ENCODE results near the gene GMPR2.
"Not testable (repeated sequence)": the region's sequence is repeated elsewhere in the genome, so short reads cannot be mapped to it uniquely, and the experiment has no call there.

Gene GMPR2

DNA sequence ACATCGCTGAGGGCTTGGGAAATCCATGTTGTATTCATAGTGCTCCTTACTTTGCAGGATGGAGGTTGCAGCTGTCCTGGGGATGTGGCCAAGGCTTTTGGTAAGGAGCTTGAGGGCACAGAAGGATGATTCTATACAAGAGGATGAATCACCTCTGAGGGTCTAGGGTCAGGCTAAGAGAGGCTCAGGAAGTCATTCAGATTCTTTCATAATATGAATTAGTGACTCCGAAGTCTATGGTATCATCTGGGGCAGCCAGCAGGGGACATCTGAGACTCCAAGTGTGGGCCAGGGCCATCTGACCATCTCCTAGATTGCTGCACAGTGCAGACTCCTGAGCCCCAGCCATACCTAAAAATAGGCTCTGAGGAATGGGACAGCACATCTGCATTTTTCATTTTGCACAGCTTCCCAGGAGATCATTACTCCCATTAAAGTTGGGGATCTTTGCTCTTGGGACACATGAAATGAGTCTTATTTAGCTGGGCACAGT is 4.8 kb downstream of the GMPR2 start:
- no peak for DNase-seq (ENCODE audit: low spot score)
- in situ Hi-C loops (cut with MboI; ENCODE audit: low sequenced_read_pairs, unreplicated experiment) = no loop called here
- TF ChIP-seq, protein P1, sequence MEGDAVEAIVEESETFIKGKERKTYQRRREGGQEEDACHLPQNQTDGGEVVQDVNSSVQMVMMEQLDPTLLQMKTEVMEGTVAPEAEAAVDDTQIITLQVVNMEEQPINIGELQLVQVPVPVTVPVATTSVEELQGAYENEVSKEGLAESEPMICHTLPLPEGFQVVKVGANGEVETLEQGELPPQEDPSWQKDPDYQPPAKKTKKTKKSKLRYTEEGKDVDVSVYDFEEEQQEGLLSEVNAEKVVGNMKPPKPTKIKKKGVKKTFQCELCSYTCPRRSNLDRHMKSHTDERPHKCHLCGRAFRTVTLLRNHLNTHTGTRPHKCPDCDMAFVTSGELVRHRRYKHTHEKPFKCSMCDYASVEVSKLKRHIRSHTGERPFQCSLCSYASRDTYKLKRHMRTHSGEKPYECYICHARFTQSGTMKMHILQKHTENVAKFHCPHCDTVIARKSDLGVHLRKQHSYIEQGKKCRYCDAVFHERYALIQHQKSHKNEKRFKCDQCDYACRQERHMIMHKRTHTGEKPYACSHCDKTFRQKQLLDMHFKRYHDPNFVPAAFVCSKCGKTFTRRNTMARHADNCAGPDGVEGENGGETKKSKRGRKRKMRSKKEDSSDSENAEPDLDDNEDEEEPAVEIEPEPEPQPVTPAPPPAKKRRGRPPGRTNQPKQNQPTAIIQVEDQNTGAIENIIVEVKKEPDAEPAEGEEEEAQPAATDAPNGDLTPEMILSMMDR (IDR thresholded peaks at IDR 0.05; ENCODE audit: borderline replicate concordance, control extremely low read depth, extremely low read depth, insufficient read depth, missing control alignments) = no peak

DNA sequence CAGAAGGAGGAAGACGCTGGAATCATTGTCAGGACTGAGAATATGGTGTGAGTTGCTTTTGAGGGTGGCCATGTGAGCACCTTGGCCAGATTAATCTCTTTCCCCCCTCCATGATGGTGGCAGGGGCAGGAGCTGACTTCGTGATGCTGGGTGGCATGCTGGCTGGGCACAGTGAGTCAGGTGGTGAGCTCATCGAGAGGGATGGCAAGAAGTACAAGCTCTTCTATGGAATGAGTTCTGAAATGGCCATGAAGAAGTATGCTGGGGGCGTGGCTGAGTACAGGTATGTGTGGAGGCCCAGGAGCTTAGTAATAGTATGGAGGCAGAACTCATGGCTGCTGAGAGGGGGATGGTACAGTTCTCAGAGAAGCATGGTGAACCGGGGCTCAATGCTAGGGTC is 5.4 kb downstream of the GMPR2 start:
- TF ChIP-seq, protein P1 (IDR thresholded peaks at IDR 0.05; ENCODE audit: borderline replicate concordance, control extremely low read depth, extremely low read depth, insufficient read depth, missing control alignments) = no peak
- no peak for DNase-seq (ENCODE audit: low spot score)
- in situ Hi-C loops (cut with MboI; ENCODE audit: low sequenced_read_pairs, unreplicated experiment) = no loop called here

DNA sequence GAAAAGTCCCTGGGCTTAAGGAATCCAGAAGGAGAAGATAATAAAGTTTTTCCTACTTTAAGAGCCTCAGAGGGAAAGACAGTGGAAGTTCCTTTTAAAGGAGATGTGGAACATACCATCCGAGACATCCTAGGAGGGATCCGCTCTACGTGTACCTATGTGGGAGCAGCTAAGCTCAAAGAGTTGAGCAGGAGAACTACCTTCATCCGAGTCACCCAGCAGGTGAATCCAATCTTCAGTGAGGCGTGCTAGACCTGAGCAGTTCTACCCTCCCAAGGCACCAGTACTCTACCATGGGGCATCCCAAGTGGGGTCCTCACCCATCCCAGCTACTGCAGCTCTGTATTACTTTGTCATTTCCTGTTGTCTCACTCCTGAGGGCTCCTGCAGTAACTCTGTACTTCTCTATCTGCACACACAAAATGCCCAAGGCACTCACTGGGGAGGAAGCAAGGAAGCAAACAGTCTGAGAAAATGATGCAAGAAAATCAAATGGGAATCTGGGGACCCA is 5.9 kb downstream of the GMPR2 start:
- TF ChIP-seq, protein P1 (IDR thresholded peaks at IDR 0.05; ENCODE audit: borderline replicate concordance, control extremely low read depth, extremely low read depth, insufficient read depth, missing control alignments) = no peak
- in situ Hi-C loops (cut with MboI; ENCODE audit: low sequenced_read_pairs, unreplicated experiment) = no loop called here
- no peak for DNase-seq (ENCODE audit: low spot score)

DNA sequence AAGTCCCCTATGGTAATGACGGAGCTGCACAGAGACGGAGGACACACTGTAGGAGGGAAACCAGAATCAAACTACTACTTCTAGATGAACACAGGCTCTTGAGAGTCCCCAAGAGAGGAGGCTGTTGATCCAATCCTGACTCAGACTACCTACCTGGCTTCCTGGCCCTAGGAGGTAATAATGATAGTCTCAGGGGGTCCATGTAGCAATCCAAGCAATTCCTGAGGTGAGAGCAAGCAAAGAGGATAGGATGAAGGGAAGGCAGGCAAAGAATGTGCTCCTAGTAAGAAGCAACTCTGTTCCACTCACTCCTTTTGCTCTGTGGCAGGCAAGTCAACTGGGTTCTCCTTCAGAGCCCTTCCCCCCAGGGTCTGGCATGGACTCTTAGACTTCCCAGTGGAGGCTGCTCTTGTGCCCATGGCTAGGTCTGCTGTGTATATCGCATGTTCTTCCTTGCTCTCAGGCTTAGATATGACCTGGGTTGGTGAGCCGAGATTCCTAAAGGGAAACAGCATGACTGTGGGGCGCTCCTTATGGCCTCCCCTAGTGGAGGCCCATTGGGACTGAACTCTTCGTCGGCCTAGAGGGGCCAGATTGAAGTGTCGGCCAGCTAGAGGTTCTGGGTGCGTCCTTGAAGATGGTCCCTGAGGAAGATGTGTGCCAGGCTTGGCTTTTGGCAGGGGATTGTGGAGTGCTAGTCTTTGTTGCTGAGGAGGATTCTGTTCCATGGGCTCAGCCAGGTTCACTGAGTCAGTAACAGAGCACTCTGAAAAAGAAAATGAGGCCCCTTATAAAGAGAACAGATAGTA is 7.6 kb downstream of the GMPR2 start:
- TF ChIP-seq, protein P1 (IDR thresholded peaks at IDR 0.05; ENCODE audit: borderline replicate concordance, control extremely low read depth, extremely low read depth, insufficient read depth, missing control alignments) = no peak
- DNase-seq (ENCODE audit: low spot score) = no peak
- in situ Hi-C loops (cut with MboI; ENCODE audit: low sequenced_read_pairs, unreplicated experiment) = no loop called here

DNA sequence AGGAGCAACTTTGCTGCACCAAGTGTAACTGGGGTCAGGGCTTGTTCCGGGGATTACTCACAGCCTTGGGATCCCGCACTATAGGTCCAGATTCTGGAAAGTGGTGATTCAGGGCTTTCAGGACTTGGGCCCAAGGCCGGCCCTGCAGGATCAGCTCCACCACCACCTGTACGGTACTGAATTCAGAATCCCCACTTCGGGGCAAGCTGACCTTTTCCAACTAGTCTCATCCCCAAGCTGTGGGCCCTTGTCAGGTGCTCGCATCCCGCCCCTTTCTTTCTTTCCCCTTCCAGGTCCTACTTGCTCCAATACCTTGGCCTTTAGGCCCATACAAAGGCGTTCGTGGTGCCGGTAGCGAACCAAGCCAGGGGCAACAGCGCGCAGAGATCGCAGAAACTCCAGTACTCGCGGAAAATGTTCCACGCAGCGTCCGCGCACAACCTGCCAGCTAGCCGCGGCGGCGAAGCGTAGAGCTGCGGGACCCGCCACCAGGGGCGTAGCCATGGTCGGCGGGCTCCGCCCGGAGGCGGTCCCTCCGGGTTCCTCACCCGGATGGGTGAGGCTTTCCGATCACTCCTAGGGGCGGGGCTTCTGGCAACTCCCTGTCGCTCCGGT is 9.2 kb downstream of the GMPR2 start:
- DNase-seq (ENCODE audit: low spot score) = peak; percentile 97
- TF ChIP-seq, protein P1 (IDR thresholded peaks at IDR 0.05; ENCODE audit: borderline replicate concordance, control extremely low read depth, extremely low read depth, insufficient read depth, missing control alignments) = no peak
- in situ Hi-C loops (cut with MboI; ENCODE audit: low sequenced_read_pairs, unreplicated experiment) = no loop called here

DNA sequence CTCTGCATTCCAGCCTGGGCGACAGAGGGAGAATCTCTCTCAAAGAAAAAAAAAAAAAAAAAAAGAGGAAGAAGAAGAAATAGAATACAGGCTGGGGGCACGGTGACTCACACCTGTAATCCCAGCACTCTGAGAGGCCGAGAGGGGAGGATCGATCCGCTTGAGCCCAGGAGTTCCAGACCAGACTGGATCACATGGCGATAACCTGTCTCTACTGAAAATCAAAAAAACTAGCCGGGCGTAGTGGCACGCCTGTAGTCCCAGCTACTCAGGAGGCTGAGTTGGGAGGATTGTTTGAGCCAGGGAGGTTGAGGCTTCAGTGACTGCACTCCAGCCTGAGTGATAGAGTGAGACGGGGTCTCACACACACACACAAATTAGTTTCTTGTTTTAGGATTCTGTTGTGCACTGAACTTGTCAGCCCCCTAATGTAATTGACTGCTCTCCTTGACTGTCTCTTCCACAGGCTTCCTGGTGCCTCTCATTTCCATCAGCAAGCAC is 10.7 kb downstream of the GMPR2 start:
- TF ChIP-seq, protein P1 (IDR thresholded peaks at IDR 0.05; ENCODE audit: borderline replicate concordance, control extremely low read depth, extremely low read depth, insufficient read depth, missing control alignments) = no peak
- no peak for DNase-seq (ENCODE audit: low spot score)
- in situ Hi-C loops (cut with MboI; ENCODE audit: low sequenced_read_pairs, unreplicated experiment) = no loop called here

DNA sequence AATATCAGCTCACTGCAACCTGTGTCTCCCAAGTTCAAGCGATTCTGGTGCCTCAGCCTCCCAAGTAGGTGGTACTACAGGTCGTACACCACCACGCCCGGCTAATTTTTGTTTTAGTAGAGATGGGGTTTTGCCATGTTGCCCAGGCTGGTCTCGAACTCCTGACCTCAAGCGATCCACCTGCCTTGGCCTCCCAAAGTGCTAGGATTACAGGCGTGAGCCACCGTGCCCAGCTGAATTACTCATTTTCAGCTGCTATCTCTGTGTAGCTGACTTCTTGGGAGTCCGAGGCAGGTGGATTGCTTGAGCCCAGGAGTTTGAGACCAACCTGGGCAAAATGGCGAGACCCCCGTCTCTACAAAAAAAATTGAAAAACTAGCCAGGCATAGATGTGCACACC is 12.6 kb downstream of the GMPR2 start:
- in situ Hi-C loops (cut with MboI; ENCODE audit: low sequenced_read_pairs, unreplicated experiment) = loop anchor here (5.0 kb wide), 1 partner anchor 42 kb away; no protein-coding TSS in a partner anchor
- not testable (repeated sequence) for DNase-seq (ENCODE audit: low spot score)
